HG02678 (cell line): ENCODE data around the gene MGMT.
A peak's percentile ranks its signal among the peaks of the same experiment; 100 is the strongest.

Experiments used
- ATAC-seq: cut with Tn5 transposase; IDR thresholded peaks from one replicate; pipeline ENCODE4 v1.9.1; 2021; ENCODE audit warnings: mild to moderate bottlenecking, moderate library complexity; ENCODE audit not compliant: unreplicated experiment

The MGMT gene

GRCh38 chr10:129538236-129538635 is 71.2 kb downstream of the MGMT start:
- ATAC-seq, result no peak

- ATAC-seq, result no peak
These were observed 74.2 kb downstream of the MGMT start for GRCh38 chr10:129541200-129541599.

GRCh38 chr10:129541748-129542487 is 74.9 kb downstream of the MGMT start:
- ATAC-seq, result no peak

- no peak for ATAC-seq
These were observed 75.5 kb downstream of the MGMT start for GRCh38 chr10:129542589-129542988.

GRCh38 chr10:129544205-129545202 is 77.5 kb downstream of the MGMT start:
- ATAC-seq, result no peak

GRCh38 chr10:129545261-129545660 is 78.2 kb downstream of the MGMT start:
- no peak for ATAC-seq

- no peak for ATAC-seq
These were observed 79.1 kb downstream of the MGMT start for GRCh38 chr10:129546106-129546505.

GRCh38 chr10:129547608-129548007 is 80.6 kb downstream of the MGMT start:
- ATAC-seq, result no peak

- ATAC-seq, result no peak
These were observed 81.6 kb downstream of the MGMT start for GRCh38 chr10:129548600-129548999.

GRCh38 chr10:129550076-129550475 is 83.0 kb downstream of the MGMT start:
- no peak for ATAC-seq

- ATAC-seq, result no peak
These were observed 83.6 kb downstream of the MGMT start for GRCh38 chr10:129550658-129551057.

GRCh38 chr10:129552119-129552518 is 85.1 kb downstream of the MGMT start:
- peak; percentile 52 for ATAC-seq

GRCh38 chr10:129553928-129554327 is 86.9 kb downstream of the MGMT start:
- no peak for ATAC-seq

- ATAC-seq, result no peak
These were observed 89.3 kb downstream of the MGMT start for GRCh38 chr10:129556316-129556715.

GRCh38 chr10:129560361-129560760 is 93.3 kb downstream of the MGMT start:
- no peak for ATAC-seq

GRCh38 chr10:129562487-129562886 is 95.4 kb downstream of the MGMT start:
- no peak for ATAC-seq

- ATAC-seq, result no peak
These were observed 97.9 kb downstream of the MGMT start for GRCh38 chr10:129564923-129565322.

GRCh38 chr10:129568583-129569344 is 101.7 kb downstream of the MGMT start:
- ATAC-seq, result no peak

GRCh38 chr10:129570185-129570584 is 103.1 kb downstream of the MGMT start:
- no peak for ATAC-seq

GRCh38 chr10:129579228-129579627 is 112.2 kb downstream of the MGMT start:
- no peak for ATAC-seq

- ATAC-seq, result no peak
These were observed 113.0 kb downstream of the MGMT start for GRCh38 chr10:129580010-129580409.
